Medulla oblongata (tissue), 1 donor: ENCODE data around the gene CCDC188.

Experiments
- DNase-seq: peaks from one replicate; pipeline ENCODE4 v3.0.0-alpha.2; 2015; ENCODE audit errors: extremely low spot score

The CCDC188 gene

GRCh38 chr22:20135265-20135664 is 15.6 kb downstream of the CCDC188 start:
- DNase-seq, result no peak

GRCh38 chr22:20133930-20134549 is 16.8 kb downstream of the CCDC188 start:
- no peak for DNase-seq

- no peak for DNase-seq
Observed at GRCh38 chr22:20132686-20133246, 18.1 kb downstream of the CCDC188 start.

- no peak for DNase-seq
Observed at GRCh38 chr22:20131859-20132685, 18.8 kb downstream of the CCDC188 start.

GRCh38 chr22:20131597-20131858 is 19.3 kb downstream of the CCDC188 start, which contains the start of gene ZDHHC8:
TSS of gene ZDHHC8 (plus strand) at chr22:20131804. CDS start at chr22:20131948, 144 bp downstream.
- no peak for DNase-seq

- peak; percentile 89 for DNase-seq
Observed at GRCh38 chr22:20130731-20131596, 19.9 kb downstream of the CCDC188 start.

- no peak for DNase-seq
Observed at GRCh38 chr22:20130319-20130718, 20.5 kb downstream of the CCDC188 start.

- no peak for DNase-seq
Observed at GRCh38 chr22:20129747-20130014, 21.2 kb downstream of the CCDC188 start.

- DNase-seq, result peak; percentile 46
Observed at GRCh38 chr22:20128902-20129746, 21.7 kb downstream of the CCDC188 start.

GRCh38 chr22:20128619-20128901 is 22.3 kb downstream of the CCDC188 start:
- DNase-seq, result no peak

- no peak for DNase-seq
Observed at GRCh38 chr22:20127869-20128618, 22.8 kb downstream of the CCDC188 start.

GRCh38 chr22:20127318-20127868 is 23.5 kb downstream of the CCDC188 start:
- DNase-seq, result no peak

GRCh38 chr22:20126284-20127029 is 24.4 kb downstream of the CCDC188 start:
- DNase-seq, result no peak

GRCh38 chr22:20125201-20126174 is 25.4 kb downstream of the CCDC188 start:
- no peak for DNase-seq

- no peak for DNase-seq
Observed at GRCh38 chr22:20124083-20124787, 26.6 kb downstream of the CCDC188 start.

GRCh38 chr22:20123366-20124082 is 27.3 kb downstream of the CCDC188 start:
- DNase-seq, result no peak

GRCh38 chr22:20121856-20122415 is 28.9 kb downstream of the CCDC188 start:
- no peak for DNase-seq
